NOMO-1 (cell line): ENCODE measurements around the gene GPR35.
A peak's percentile ranks its signal among the peaks of the same experiment; 100 is the strongest.

ENCODE experiments used
- DNase-seq, 2 experiments: peaks; one replicate each; lab custom pipeline; 2025; ENCODE audit not compliant: unreplicated experiment in 2 of 2; lab: John Stamatoyannopoulos, UW

The GPR35 gene

DNA sequence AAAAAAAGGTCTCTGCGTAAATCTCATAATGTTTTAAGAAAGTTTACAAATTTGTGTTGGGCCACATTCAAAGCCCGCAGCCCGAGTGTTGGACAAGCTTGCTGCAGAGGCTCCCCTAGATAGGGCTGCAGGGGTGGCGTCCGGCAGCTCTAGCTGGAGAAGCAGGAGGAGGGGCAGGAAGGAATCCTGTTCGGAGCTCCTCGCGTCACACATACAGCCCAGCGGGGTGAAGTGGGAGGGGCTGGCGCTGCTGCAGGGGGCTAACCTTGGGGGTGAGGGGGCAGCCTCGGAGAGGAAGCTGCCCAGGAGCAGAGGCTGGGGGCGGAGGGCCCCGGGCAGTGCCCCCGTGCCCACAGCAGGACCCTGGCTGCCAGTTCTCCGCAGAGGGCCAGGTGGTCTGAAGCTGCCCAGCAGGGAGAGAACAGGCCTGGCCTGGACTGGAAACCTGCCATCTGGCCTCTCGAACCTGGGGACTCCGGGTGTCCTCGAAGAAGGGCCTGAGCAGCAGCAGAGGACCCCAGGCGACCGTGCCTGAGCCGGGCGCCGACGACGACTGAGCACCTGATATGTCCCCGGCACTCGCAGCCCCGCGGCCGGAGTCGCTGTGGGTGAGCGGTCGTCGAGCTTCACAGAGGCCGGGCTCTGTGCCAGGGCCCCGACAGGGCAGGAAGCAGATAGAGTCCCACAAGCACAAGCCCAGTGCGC is 2.6 kb upstream of the GPR35 start:
- no peak for DNase-seq

DNA sequence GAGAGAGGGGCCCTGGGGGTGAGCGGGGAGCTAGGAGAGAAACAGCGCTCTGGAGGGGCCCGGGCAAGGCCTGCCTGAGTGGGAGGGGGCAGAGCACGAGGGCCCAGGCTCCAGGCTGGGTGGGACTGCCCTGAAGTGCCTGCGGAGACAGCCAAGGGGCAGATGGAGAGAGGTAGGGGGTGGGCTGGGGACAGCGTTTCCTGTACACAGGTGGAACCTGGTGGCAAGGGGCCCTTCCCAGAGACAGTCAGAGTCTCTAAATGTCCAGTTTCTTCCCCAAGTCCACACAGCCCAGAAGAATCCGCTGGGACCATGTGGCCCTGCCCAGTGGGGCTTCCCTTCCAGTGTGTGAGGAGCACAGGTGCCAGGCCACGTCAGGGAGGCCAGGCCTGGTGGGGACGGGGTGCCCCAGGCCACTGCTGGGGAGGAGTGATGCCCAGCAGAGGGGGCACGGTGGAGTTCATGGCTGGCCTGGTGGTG is 1.7 kb upstream of the GPR35 start:
- no peak for DNase-seq

DNA sequence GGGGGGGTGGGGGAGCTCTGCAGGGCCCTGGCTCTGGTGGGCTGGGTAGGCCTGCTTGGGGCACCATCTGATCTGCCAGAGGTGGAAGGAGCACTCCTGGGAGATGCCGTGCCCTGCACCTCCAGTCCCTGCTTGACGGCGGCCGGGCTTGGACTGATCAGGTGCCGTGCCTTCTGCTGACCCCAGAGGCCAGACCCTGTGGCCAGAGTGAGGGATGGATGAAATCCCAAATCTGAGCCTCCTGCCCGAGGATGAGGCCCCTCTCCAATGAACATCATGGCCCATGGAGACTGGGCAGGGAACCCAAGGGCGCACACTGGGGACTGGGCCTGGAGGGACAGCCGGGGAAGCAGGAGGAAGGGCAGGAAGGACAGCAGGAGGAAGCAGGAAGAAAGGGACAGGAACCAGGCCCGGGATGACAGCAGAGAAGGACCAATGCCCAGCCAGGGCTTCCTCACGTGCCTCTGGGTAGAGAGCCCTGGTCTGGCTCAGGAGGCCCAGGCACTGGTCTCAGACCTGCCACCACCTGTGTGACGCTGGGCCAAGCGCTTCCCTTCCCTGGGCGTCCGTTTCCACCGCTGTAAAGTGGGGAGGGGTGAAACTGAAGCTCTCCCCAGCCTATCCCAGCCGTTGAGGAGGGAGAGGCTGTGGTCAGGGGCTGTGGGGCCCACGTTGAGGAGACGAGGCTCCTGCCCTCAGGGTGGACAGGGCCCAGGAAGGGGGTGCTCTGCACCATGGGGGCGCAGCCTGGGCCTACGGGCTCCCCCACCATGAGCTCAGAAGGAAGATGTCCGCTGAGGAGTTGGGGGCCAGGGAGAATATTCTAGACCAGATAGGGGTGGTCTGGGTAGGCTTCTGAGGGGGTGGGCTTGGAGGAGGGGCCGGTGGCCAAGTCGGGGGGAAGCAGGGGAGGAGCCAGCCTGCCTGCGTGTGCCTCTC is 1.0 kb upstream of the GPR35 start:
- peak in 1 of 2 experiments; percentile 63 for DNase-seq

DNA sequence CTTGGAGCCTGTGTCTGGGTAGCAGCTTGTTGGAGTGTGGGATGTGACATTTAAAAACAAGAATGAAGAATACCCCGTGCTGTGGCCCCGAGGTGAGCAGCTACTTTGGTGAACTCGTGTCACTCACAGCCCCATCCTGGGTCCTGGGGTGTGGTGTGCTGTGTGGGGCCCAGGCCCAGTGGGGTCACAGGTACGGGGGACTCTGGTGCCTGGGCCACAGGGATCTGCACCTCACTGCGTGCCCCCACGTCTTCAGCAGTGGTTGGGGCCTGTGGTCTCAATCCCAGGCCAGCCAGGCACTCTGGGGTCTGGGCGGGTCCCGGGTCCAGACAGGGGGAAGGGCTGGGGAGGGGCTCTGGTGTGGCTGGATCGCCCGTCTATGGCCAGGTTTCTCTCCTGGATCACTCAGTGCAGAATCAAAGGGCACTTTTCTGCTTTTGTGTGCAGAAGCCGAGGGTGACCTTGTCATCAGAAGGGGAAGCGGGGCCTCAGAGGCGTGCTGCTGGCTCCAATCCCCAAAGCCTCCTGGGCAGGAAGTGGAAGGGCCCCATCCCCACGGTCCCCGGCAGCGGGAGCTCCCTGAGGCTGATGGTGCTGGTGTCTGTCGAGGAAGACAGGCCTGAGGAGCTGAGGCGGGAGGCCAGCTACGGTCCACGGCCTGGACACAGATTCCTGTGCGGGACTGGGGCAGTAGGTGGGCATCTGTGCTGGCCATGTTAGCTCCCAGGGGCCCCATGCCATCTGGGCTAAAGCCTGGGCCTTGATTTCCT is 1.4 kb downstream of the GPR35 start:
- DNase-seq: peak; percentile 86 to 90

DNA sequence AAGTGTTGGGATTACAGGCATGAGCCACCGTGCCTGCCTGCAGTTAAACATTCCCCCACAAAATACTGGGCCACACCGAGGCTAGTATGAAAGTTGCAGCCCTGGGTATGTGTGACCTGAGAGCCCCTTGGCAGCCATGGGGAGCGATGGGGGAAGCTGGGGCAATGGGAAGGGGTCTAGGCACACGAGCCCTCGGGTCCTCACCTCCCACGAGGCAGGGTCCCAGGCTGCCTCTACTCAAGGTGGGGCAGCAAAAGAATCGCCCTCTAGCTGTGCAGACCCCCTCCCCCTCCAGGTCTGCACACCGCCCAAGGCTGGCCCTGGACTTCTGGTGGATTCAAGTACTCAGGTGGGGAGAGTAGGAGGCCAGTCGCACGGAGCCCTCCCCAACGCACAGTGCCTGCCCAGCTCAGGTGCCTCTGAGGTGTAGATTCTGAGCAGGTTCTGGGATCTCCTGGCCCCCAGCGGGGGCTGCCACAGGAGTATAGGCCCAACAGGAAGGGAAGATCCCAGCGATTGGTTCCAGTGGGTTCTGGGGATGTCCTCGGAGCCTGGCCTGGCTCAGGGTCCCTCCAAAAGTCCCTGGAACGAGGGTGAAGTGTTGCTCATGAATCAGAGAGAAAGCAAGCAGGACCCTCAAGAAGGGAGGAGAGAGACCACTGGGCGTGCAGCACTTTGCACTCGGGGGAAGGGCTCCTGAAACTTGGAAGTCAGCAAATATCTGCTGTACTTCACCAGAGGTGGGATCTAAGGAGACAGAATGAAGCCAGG is 2.6 kb downstream of the GPR35 start:
- no peak for DNase-seq

DNA sequence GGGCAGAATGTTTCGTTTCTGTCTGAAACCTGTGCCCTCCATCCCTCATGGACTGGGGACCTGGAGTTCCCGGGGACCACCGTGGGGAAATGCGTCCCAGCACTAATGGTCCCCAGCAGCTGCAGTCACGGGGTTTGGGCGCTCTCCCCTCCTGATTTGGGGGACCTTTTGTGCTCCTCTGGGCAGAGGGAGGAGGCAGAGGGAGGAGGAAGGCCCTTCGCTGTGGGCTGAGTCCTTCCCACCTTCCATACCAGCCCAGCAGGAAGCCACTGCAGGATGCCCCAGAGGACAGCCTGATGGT is 3.2 kb downstream of the GPR35 start:
- no peak for DNase-seq

DNA sequence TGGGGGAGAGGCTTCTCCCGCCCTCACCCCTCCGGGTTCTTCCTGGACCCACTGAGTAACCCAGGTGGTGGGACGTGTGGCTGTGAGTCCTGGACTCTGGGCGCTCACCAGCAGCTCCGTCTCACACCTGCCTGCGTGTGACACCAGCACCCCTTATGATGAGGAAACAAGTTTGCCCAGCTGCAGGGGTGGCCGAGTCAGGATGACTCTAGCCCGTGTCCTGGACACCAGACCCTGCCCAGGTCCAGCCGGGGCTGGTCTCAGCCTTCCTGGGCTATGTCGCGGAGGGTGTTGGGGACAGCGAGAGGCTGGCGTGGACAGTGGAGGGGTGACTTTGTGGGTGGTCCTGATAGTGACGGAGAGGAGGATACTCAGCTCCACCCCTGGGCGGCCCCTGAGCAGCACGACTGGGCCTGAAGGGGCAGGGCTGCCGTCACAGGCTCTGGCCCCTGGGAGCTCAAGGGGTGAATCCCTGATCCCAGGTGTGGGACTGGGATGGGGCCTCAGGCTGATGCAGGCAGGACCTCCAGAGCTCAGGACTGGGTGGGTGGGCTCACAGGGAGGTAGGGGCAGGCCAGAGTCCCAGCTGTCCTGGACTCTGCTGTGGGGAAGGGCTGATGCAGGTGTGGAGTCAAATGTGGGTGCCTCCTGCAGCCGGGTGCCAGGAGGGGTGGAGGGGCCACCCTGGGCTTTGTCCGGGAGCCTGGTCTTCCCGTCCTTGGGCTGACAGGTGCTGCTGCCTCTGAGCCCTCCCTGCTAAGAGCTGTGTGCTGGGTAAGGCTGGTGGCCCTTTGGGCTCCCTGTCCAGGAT is 3.7 kb downstream of the GPR35 start:
- DNase-seq: no peak

DNA sequence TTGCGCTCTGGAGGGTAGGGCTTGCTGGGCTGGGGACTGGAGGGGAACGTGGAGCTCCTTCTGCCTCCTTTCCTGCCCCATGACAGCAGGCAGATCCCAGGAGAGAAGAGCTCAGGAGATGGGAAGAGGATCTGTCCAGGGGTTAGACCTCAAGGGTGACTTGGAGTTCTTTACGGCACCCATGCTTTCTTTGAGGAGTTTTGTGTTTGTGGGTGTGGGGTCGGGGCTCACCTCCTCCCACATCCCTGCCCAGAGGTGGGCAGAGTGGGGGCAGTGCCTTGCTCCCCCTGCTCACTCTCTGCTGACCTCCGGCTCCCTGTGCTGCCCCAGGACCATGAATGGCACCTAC is 4.3 kb downstream of the GPR35 start:
- DNase-seq: no peak

DNA sequence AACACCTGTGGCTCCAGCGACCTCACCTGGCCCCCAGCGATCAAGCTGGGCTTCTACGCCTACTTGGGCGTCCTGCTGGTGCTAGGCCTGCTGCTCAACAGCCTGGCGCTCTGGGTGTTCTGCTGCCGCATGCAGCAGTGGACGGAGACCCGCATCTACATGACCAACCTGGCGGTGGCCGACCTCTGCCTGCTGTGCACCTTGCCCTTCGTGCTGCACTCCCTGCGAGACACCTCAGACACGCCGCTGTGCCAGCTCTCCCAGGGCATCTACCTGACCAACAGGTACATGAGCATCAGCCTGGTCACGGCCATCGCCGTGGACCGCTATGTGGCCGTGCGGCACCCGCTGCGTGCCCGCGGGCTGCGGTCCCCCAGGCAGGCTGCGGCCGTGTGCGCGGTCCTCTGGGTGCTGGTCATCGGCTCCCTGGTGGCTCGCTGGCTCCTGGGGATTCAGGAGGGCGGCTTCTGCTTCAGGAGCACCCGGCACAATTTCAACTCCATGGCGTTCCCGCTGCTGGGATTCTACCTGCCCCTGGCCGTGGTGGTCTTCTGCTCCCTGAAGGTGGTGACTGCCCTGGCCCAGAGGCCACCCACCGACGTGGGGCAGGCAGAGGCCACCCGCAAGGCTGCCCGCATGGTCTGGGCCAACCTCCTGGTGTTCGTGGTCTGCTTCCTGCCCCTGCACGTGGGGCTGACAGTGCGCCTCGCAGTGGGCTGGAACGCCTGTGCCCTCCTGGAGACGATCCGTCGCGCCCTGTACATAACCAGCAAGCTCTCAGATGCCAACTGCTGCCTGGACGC is 4.9 kb downstream of the GPR35 start:
- no peak for DNase-seq

DNA sequence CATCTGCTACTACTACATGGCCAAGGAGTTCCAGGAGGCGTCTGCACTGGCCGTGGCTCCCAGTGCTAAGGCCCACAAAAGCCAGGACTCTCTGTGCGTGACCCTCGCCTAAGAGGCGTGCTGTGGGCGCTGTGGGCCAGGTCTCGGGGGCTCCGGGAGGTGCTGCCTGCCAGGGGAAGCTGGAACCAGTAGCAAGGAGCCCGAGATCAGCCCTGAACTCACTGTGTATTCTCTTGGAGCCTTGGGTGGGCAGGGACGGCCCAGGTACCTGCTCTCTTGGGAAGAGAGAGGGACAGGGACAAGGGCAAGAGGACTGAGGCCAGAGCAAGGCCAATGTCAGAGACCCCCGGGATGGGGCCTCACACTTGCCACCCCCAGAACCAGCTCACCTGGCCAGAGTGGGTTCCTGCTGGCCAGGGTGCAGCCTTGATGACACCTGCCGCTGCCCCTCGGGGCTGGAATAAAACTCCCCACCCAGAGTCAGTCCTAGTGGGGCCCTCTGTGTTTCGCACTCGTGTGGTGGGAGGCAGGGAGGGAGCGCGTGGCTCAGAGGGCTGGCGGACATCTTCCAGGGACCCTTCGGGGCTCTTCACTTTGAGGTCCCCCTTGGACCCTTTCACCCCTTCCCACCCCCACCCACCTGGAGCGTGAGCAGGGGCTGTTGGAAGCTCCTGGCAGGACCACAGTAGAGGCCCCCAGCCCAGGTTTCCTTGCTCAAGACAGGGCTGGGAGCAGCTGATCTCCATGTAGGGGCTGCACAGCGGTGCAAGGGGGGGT is 5.7 kb downstream of the GPR35 start:
- DNase-seq: no peak

DNA sequence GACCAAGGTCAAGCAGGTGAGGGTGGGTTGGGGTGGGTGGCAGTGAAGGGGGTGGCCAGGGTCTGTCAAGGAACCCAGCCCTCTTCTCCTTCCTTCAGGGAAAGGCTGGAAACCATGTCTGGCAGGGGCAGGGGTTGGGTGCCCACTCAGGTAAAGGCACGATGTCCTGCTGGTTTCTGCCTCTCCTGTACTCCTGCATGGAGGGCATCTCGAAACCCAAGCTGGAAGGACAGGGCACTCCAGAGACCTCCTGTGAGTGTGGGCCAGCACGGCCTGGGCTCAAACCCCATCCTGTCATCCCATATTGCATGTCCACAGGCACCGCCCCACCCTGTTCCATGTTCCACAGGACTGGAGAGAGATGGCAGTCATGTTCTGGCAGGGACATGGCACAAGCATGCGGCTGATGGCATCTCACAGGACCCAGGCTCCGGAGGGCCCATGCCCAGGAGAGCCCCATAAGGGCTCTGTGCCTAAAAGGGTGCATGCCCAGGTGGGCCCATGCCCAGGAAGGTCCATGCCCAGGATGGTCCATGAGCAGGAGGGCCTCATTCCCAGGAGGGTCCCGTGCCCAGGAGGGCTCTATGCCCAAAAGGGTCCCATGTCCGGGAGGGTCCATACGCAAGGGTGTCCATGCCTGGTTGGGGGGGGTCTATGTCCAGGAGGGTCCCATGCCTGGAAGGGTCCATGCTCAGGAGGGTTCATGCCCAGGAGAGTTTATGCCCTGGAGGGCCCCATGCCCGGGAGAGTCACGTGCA is 6.4 kb downstream of the GPR35 start:
- no peak for DNase-seq

DNA sequence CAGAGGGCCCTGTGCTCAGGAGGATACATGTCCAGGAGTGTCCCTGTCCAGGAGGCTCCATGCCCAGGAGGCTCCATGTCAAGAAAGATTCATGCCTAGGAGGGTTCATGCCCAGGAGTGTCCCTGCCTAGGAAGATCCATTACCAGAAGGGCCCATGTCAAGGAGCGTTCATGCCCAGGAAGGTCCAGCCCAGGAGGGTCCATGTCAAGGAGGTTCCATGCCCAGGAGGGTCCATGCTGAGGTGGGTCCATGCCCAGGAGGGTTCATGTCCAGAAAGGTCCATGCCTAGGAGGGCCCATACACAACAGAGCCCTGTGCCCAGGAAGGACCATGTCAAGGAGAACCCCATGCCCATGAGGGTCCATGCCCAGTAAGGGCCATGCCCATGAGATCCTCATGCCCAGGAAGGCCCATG is 7.0 kb downstream of the GPR35 start:
- DNase-seq: no peak

DNA sequence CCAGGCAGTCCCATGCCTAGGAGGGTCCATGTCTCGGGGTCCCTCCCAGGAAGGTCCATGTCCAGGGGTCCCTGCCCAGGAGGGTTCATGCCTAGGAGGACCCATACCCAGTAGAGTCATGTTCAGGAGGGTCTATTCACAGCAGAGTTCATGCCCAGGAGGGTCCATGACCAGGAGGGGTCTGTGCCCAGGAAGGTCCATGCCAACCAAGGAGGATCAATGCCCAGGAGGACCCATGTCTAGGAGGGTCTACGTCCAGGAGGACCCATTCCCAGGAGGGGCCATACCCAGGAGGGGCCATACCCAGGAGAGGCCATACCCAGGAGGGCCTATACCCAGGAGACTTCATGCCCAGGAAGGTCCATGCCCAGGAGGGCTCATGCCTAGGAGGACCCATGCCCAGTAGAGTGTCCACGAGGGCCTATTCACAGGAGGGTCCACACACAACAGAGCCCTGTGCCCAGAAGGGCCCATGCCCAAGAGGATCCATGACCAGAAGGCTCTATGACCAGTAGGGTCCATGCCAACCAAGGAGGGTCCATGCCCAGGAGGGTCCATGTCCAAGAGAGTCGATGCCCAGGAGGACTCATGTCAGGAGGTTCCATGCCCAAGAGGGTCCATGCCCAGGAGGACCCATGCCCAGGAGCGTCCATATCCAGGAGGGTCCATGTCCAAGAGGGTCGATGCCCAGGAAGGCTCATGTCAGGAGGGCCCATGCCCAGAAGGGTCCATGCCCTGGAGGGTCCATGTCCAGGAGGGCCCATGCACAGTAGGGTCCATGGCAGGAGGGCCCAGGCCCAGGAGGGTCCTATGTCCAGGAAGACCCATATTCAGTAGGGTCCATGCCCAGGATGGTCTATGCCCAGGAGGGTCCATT is 10.1 kb downstream of the GPR35 start:
- DNase-seq: no peak

DNA sequence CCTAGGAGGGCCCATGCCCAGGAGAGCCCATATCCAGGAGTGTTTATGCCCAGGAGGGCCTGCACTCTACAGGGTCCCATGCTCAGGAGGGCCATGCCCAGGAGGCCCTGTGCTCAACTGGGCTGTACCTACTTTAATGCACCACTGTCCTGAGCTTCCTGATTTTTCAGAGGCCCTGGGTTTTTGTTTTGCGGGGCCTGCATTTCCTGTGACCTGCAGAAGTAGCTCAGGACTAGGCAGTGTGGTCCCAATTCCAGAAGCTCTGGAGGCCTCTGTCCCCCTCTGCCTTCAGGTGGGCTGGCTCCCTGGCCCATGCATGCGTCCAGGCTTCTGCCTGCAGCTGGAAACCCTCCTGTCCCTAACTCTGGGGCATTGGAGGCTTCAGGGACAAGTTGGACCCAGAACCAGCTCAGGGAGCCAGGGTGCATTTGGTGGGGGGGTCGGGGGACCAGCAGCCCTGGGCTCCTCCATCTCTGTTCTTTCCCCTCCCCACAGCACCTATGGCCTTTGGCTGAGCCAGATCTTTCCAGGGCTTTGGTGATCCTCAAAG is 10.8 kb downstream of the GPR35 start:
- no peak for DNase-seq

DNA sequence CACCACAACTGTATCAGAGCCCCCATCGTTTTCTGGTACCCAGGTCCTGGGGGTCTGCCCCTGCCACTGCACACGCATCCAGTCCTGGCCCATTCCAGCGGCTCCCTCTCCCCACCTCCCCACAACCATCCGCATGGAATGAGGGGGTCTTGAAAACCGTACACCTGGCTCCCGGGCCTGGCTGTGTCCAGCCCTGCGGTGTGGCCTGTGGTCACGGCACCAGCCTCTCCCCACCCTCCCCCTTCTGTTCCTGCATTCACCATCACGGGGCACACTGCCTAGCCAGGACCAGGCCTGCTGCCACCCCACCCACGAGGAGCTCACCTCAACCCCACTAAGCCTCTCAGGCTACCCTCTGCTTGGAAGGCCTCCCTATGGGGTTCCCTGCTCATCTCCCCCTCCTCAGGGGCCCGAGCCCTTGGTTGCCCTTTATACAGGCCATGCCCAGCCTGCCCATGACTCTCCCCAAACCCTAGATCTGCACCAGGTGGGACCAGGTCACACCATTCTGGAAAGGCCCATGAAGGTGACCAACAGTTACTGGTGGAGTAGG is 11.4 kb downstream of the GPR35 start:
- no peak for DNase-seq
